ENCODE measurements around the gene MIDN. TPM values are rescaled to one million over a fixed set of nuclear protein-coding genes. Genes with fewer than 3 reads are reported as not detected.
A peak's percentile ranks its signal among the peaks of the same experiment; 100 is the strongest.

Gene MIDN
- total RNA-seq, 1 experiment from 2014 or later: 286 TPM

- Mint-ChIP-seq H3K36me3 (ENCODE audit: insufficient read depth in 1 of 3, low read depth in 3 of 3) (peaks cover 18 to 48% (median 38%) of the 10 kb centered on the region in 3 experiments; a peak in 6 of 7 replicates), H3K27me3 (ENCODE audit: low read depth) (no peaks in the 10 kb centered on the region), H3K4me1 (peaks cover 0 to 16% of the 10 kb centered on the region in 2 experiments; a peak in 1 of 4 replicates), H3K9me3 (no peaks in the 10 kb centered on the region; a peak in 1 of 5 replicates), H3K27ac (peak overlapping the region; percentile 84 to 94 (median 92)), H3K4me3 (peak overlapping the region; percentile 84 to 90)
- no peak overlapping the region for H2AK5ac ChIP-seq (ENCODE audit: insufficient read length, low read length)
- no peak overlapping the region for H2BK20ac ChIP-seq (ENCODE audit: low read depth, low read length, poor library complexity, severe bottlenecking)
- peaks cover 12% of the 10 kb centered on the region for H3K23me2 ChIP-seq (ENCODE audit: insufficient read length, low read depth, low read length, poor library complexity, severe bottlenecking)
- no peaks in the 10 kb centered on the region for H3K9me3 ChIP-seq (ENCODE audit: control insufficient read depth, low read depth, low read length)
- WGBS (ENCODE audit: extremely low coverage, insufficient read length, low lambda C conversion rate): no CpG with 5 or more reads among the region's 41 CpGs
- no peak overlapping the region for H4K8ac ChIP-seq (replicated peaks; ENCODE audit: insufficient read length, low read depth, low read length)
- TF ChIP-seq CTCF (conservative IDR thresholded peaks at IDR 0.05): no peak
- H2AFZ ChIP-seq (ENCODE audit: low read length): no peak overlapping the region
- H3K27me3 ChIP-seq (ENCODE audit: insufficient read depth, low read length): no peaks in the 10 kb centered on the region
- H2BK5ac ChIP-seq (ENCODE audit: insufficient read length, low read length): no peak overlapping the region
- no peak for DNase-seq
- H3K79me1 ChIP-seq (ENCODE audit: insufficient read depth, low read depth, low read length, poor library complexity, severe bottlenecking): no peaks in the 10 kb centered on the region
- H3K4ac ChIP-seq (ENCODE audit: low read depth, low read length): 0 out of 2 replicates have a peak overlapping the region, but pooled peaks have one; percentile 1
- no peak overlapping the region for H3T11ph ChIP-seq (ENCODE audit: low read length)
- H3K79me2 ChIP-seq (ENCODE audit: insufficient read depth, low read length): peaks cover 11% of the 10 kb centered on the region; the same call in 1 of the 2 replicates
- H3K56ac ChIP-seq (ENCODE audit: insufficient read length, low read depth, low read length): no peak overlapping the region
- H2BK12ac ChIP-seq (ENCODE audit: insufficient read length, low read depth, low read length): no peak overlapping the region
- H3K27ac ChIP-seq (ENCODE audit: insufficient read length, low read depth, low read length): no peak overlapping the region
- peak overlapping the region; percentile 70 for H3K4me2 ChIP-seq (ENCODE audit: insufficient read depth, insufficient read length, low read length)
- peak overlapping the region; percentile 74 for H3K18ac ChIP-seq (ENCODE audit: insufficient read length, low read depth, low read length)
- H4K20me1 ChIP-seq (ENCODE audit: control insufficient read depth, insufficient read depth, insufficient read length): no peaks in the 10 kb centered on the region
- peak overlapping the region; percentile 73 for H3K9ac ChIP-seq (ENCODE audit: extremely low read depth, insufficient read length, low read length)
- H3K14ac ChIP-seq (ENCODE audit: insufficient read depth, low read length): peak overlapping the region; percentile 89
- H4K5ac ChIP-seq (ENCODE audit: insufficient read length, low read depth, low read length): no peak overlapping the region
- H2BK120ac ChIP-seq (ENCODE audit: low read depth, low read length, poor library complexity, severe bottlenecking): no peak overlapping the region
- H3K4me1 ChIP-seq (ENCODE audit: insufficient read depth, low read length): no peaks in the 10 kb centered on the region; the same call in 1 of the 2 replicates
- H4K91ac ChIP-seq (ENCODE audit: insufficient read length, low read depth, low read length): no peak overlapping the region
- no peak overlapping the region for H2BK15ac ChIP-seq (ENCODE audit: low read depth, low read length)
- H3K23ac ChIP-seq (ENCODE audit: insufficient read length, low read depth, low read length): no peak overlapping the region
These were observed 3.2 kb downstream of the MIDN start for GRCh38 chr19:1251330-1252220.

All from H9 (cell line).